Measurements from ENCODE around the gene UFM1. TPM values are rescaled to one million over a fixed set of nuclear protein-coding genes. Genes with fewer than 3 reads are reported as not detected.

Gene UFM1
- total and polyA plus RNA-seq, 2 donors (not counting 3 experiments of a cell fraction or from before 2014, with no cell fraction given) = 16.8 to 51.5 TPM

GRCh38 chr13:38308736-38309135 is 40.9 kb upstream of the UFM1 start:
- DNase-seq (ENCODE audit: low read depth, low spot score) (no peak), FAIRE-seq (no peak)
- H2AFZ ChIP-seq (ENCODE audit: low read depth, low read length) = no peak overlapping the region
- no peaks in the 10 kb centered on the region for H4K20me1 ChIP-seq (replicated peaks; ENCODE audit: control insufficient read depth, extremely low read depth, insufficient read depth, low read length)
- H3K4me3 ChIP-seq (replicated peaks in 1 of 3; ENCODE audit: insufficient read depth in 1 of 3, low read depth in 1 of 3, low read length in 3 of 3) = no peak overlapping the region
- no TSS peak for BruUV-seq (replicated peaks)
- H3K9me1 ChIP-seq (replicated peaks; ENCODE audit: control insufficient read depth, extremely low read depth, insufficient read depth, low read length) = no peaks in the 10 kb centered on the region
- intact Hi-C loops (cut with micrococcal nuclease) (no loop called here), dilution Hi-C loops (cut with MboI; ENCODE audit: extremely low pct_ligation_motif_present, low sequenced_read_pairs) (no loop called here)
- no peaks in the 10 kb centered on the region for H3K4me1 ChIP-seq (ENCODE audit: control insufficient read depth, extremely low read depth, insufficient read depth, low read length)
- no peaks in the 10 kb centered on the region for H3K79me2 ChIP-seq (ENCODE audit: control insufficient read depth, insufficient read depth, low read length)
- POLR2A ChIA-PET = no interaction called here
- no peaks in the 10 kb centered on the region for H3K36me3 ChIP-seq (ENCODE audit: control insufficient read depth in 2 of 2, extremely low read depth in 1 of 2, insufficient read depth in 2 of 2, low read length in 2 of 2)
- no peak overlapping the region for H3K27ac ChIP-seq (ENCODE audit: insufficient read depth, low read depth, low read length)
- H3K27me3 ChIP-seq (ENCODE audit: control insufficient read depth in 2 of 2, insufficient read depth in 2 of 2, low read length in 2 of 2) = no peaks in the 10 kb centered on the region
- no peaks in the 10 kb centered on the region for H3K9me3 ChIP-seq (replicated peaks; ENCODE audit: control insufficient read depth, insufficient read depth, low read length)
- TF ChIP-seq MYC (IDR thresholded peaks at IDR 0.05; ENCODE audit: low read depth, low read length) (no peak), CTCF (IDR thresholded peaks at IDR 0.05; ENCODE audit: extremely low read depth in 1 of 2, insufficient read depth in 1 of 2, low read depth in 1 of 2, low read length in 2 of 2) (no peak), EZH2 (IDR thresholded peaks at IDR 0.05; ENCODE audit: borderline replicate concordance, low read depth, low read length, severe bottlenecking) (no peak), POLR2A (IDR thresholded peaks at IDR 0.05; ENCODE audit: low read depth, low read length) (no peak), JUN (IDR thresholded peaks at IDR 0.05; ENCODE audit: borderline replicate concordance, insufficient read depth, insufficient read length, low read depth) (no peak), GATA2 (IDR thresholded peaks at IDR 0.05; ENCODE audit: insufficient read depth, insufficient read length, low read depth, low read length) (no peak), FOS (IDR thresholded peaks at IDR 0.05; ENCODE audit: borderline replicate concordance, insufficient read depth, low read length) (no peak), POLR2AphosphoS5 (IDR thresholded peaks at IDR 0.05; ENCODE audit: insufficient read depth, low read depth, low read length) (no peak), MAX (IDR thresholded peaks at IDR 0.05; ENCODE audit: insufficient read depth, insufficient read length) (no peak)
- no peak overlapping the region for H3K9ac ChIP-seq (replicated peaks; ENCODE audit: extremely low read depth, insufficient read depth, low read length)
- CTCF ChIA-PET = no interaction called here
- no peak overlapping the region for H3K4me2 ChIP-seq (ENCODE audit: insufficient read depth, low read length)

Measured in endothelial cell of umbilical vein (primary cell).